ENCODE data around the gene RNASE13. TPM values are rescaled to one million over a fixed set of nuclear protein-coding genes. Genes with fewer than 3 reads are reported as not detected.
A peak's percentile ranks its signal among the peaks of the same experiment; 100 is the strongest.
"Not testable (repeated sequence)": the region's sequence is repeated elsewhere in the genome, so short reads cannot be mapped to it uniquely, and the experiment has no call there.

Gene RNASE13
- polyA plus RNA-seq, 1 of the 3 experiments (the other 2 are of a cell fraction), result not detected

DNA sequence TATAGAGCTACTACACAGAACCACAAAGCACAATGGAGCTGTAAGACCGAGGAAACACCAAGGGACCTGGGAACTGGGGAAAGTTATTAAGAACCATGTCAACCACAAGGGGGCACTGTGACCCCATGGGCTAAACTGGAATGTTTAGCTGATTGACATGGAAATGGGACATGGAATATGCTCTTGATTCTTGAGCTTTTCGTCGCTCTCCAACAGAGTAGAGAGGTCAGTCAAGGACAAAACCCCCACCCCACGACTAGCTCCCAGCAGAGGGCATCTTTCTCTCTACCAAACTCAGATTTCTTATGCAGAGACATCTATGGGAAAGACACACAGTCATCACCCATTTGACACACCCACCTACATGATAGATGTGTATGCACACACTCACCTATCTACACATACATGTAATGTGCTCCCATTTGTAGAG lies 19.8 kb downstream of the RNASE13 start (continued):
- TF ChIP-seq RXRA (IDR thresholded peaks at IDR 0.05; ENCODE audit: borderline replicate concordance, low read depth), result no peak
- TF ChIP-seq SMC3 (IDR thresholded peaks at IDR 0.05; ENCODE audit: low read depth, low read length), result peak; percentile 96
- TF ChIP-seq SIN3A (IDR thresholded peaks at IDR 0.05; ENCODE audit: borderline replicate concordance, low read depth, low read length), result no peak
- TF ChIP-seq YY1 (IDR thresholded peaks at IDR 0.05; ENCODE audit: low read depth), result no peak
- TF ChIP-seq GATA2 (CRISPR knock-in tag; IDR thresholded peaks at IDR 0.05), result no peak
- no peak for TF ChIP-seq FOXM1 (IDR thresholded peaks at IDR 0.05; ENCODE audit: low read depth)
- no peak for TF ChIP-seq EP300 (IDR thresholded peaks at IDR 0.05; ENCODE audit: borderline replicate concordance in 1 of 2, low read depth in 1 of 2, low read length in 1 of 2)

DNA sequence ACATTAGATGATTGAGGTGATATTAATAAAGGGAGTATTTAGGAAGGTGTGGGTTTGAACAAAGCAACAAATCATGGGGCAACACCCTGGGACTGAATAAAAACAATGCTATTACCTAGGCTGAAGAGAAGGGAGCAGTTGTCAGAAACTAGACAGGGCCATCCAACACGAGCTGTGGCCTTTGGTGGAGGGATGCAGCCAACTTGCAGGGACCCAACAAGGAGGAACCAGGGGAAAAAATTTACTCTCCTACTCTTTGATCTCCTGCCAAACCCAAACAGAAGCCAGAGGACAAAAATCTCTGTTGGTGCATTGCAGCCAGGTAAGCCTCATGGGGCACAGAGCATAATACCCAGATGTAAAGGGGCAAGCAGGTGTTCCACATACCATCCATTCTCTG lies 23.5 kb downstream of the RNASE13 start:
- TF ChIP-seq SMC3 (IDR thresholded peaks at IDR 0.05; ENCODE audit: low read depth, low read length) (no peak), GATA2 (CRISPR knock-in tag; IDR thresholded peaks at IDR 0.05) (no peak), MEF2A (IDR thresholded peaks at IDR 0.05; ENCODE audit: borderline replicate concordance, low read depth) (no peak), ELF1 (IDR thresholded peaks at IDR 0.05) (no peak), FOXM1 (IDR thresholded peaks at IDR 0.05; ENCODE audit: low read depth) (no peak), JUND (IDR thresholded peaks at IDR 0.05) (no peak), FOSL2 (IDR thresholded peaks at IDR 0.05; ENCODE audit: borderline replicate concordance, low read depth) (no peak)
- TF ChIP-seq, protein P1, sequence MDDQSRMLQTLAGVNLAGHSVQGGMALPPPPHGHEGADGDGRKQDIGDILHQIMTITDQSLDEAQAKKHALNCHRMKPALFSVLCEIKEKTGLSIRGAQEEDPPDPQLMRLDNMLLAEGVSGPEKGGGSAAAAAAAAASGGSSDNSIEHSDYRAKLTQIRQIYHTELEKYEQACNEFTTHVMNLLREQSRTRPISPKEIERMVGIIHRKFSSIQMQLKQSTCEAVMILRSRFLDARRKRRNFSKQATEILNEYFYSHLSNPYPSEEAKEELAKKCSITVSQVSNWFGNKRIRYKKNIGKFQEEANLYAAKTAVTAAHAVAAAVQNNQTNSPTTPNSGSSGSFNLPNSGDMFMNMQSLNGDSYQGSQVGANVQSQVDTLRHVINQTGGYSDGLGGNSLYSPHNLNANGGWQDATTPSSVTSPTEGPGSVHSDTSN (IDR thresholded peaks at IDR 0.05), result no peak
- no peak overlapping the region for H3K9ac ChIP-seq
- no peaks in the 10 kb centered on the region for H3K9me2 ChIP-seq
- H4K20me1 ChIP-seq (ENCODE audit: insufficient read depth), result no peaks in the 10 kb centered on the region
- H3F3A ChIP-seq (replicated peaks; ENCODE audit: insufficient read depth), result no peaks in the 10 kb centered on the region
- no peaks in the 10 kb centered on the region; a peak in 1 of 4 replicates for H3K4me1 ChIP-seq (ENCODE audit: control insufficient read depth in 1 of 2, insufficient read depth in 2 of 2, low read depth in 1 of 2, low read length in 1 of 2)
- POLR2A ChIA-PET, result no interaction called here
- CTCF ChIA-PET, result interaction anchor here (1.5 to 18.2 kb wide), 5 partner anchors 13 to 90 kb away, joined by 3 to 555 read pairs (median 8); partner anchors contain the start of genes RNASE7, SLC39A2, TMEM253 and ZNF219
- H3K27me3 ChIP-seq (ENCODE audit: insufficient read depth), result peaks cover 15% of the 10 kb centered on the region
- no peak overlapping the region for H3K4me3 ChIP-seq (ENCODE audit: low read depth in 2 of 2, low read length in 1 of 2)
- H2AFZ ChIP-seq (ENCODE audit: low read depth), result no peak overlapping the region
- no peak overlapping the region for H3K27ac ChIP-seq (ENCODE audit: low read depth in 2 of 2, low read length in 1 of 2)
- no peaks in the 10 kb centered on the region for H3K9me3 ChIP-seq
- no peak overlapping the region for H3K4me2 ChIP-seq
- H3K79me2 ChIP-seq (ENCODE audit: insufficient read depth), result no peaks in the 10 kb centered on the region
- 23% methylated on average over 1 of the region's 1 CpG for WGBS (ENCODE audit: low lambda C conversion rate)
- no peaks in the 10 kb centered on the region for H3K36me3 ChIP-seq (replicated peaks in 1 of 2; ENCODE audit: control insufficient read depth in 1 of 2, insufficient read depth in 2 of 2, low read length in 1 of 2)
- DNase-seq, result no peak

DNA sequence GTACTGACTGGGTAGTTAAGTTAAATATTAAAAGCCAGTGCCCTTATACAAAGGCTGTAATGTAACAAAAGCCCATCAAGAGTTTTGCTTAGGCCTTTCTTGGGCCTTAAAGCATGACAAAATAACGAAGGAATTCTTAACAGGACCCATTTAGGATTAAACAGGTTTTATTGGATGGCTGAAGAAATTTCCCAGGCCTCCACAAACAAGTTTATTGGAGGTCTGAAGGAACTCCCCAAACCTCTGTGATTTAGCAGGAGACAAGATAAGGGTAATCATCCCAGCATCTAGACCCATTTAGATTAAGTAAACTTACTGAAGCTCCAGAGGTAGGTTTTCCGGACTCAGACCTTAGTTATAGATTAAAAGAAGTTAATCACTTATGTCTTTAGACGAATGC lies 24.9 kb downstream of the RNASE13 start:
- H3K79me2 ChIP-seq (ENCODE audit: insufficient read depth); H3K4me1 ChIP-seq (ENCODE audit: control insufficient read depth in 1 of 2, insufficient read depth in 2 of 2, low read depth in 1 of 2, low read length in 1 of 2); H4K20me1 ChIP-seq (ENCODE audit: insufficient read depth); H3F3A ChIP-seq (replicated peaks; ENCODE audit: insufficient read depth); POLR2A ChIA-PET; H3K9me3 ChIP-seq; H3K9ac ChIP-seq; H3K4me2 ChIP-seq; DNase-seq; H3K9me2 ChIP-seq; H2AFZ ChIP-seq (ENCODE audit: low read depth); H3K36me3 ChIP-seq (replicated peaks in 1 of 2; ENCODE audit: control insufficient read depth in 1 of 2, insufficient read depth in 2 of 2, low read length in 1 of 2); H3K27ac ChIP-seq (ENCODE audit: low read depth in 2 of 2, low read length in 1 of 2); H3K4me3 ChIP-seq (ENCODE audit: low read depth in 2 of 2, low read length in 1 of 2): not testable (repeated sequence)
- CTCF ChIA-PET, result interaction anchor here (1.5 to 18.2 kb wide), 3 partner anchors 18 to 92 kb away, joined by 3 to 555 read pairs (median 248); partner anchors contain the start of genes RNASE7, TMEM253 and ZNF219
- 54% methylated on average over 3 of the region's 3 CpGs for WGBS (ENCODE audit: low lambda C conversion rate)
- H3K27me3 ChIP-seq (ENCODE audit: insufficient read depth), result peaks cover 15% of the 10 kb centered on the region
